H1 (cell line): ENCODE results near the gene HIP1. TPM values are rescaled to one million over a fixed set of nuclear protein-coding genes. Genes with fewer than 3 reads are reported as not detected.

Source experiments
- NANOG ChIP-seq: IDR thresholded peaks from 2 replicates; pipeline ENCODE4 v1.6.1; 2011; ENCODE audit warnings: low read length, low read depth, mild to moderate bottlenecking, inconsistent platforms; ENCODE audit not compliant: insufficient read depth, poor library complexity, severe bottlenecking
- SRF ChIP-seq: IDR thresholded peaks from 2 replicates; pipeline ENCODE4 v1.6.1; 2011; ENCODE audit warnings: mild to moderate bottlenecking, low read depth, low read length, moderate library complexity
- polyA plus RNA-seq, 7 experiments: library from polyadenylated mRNA; depleted of rRNA in 3 of 7; stranded (reverse) in 5 of 7; unstranded in 2 of 7; fragments of >200 nt in 5 of 7; fragments of 200-250 nt in 2 of 7; gene quantifications; 1 replicate in 5 of 7; 2 replicates in 1 of 7; 4 replicates in 1 of 7; pipeline versions ENCODE4 v1.2.1 to v1.2.3, GENCODE V29; 2011 to 2013; ENCODE audit warnings: missing spikeins in 2 of 7, mixed read lengths in 2 of 7
- total RNA-seq: library from RNA; stranded (reverse); fragmentation: NEBNext Ultra II Directional; extraction: Animal tissue kit (Norgen Biotek cat#: 25700); gene quantifications from 2 replicates; pipeline ENCODE4 v1.2.1, GENCODE V29; 2021

HIP1 gene
- total and polyA plus RNA-seq, 2 of the 8 experiments (the other 6 are each of a cell fraction or from before 2014, with no cell fraction given) = 51.8 to 108 TPM

- TF ChIP-seq SRF = no peak
- TF ChIP-seq NANOG = no peak
Measured at GRCh38 chr7:75729851-75730274, 8.9 kb downstream of the HIP1 start (continued).
